HG02884 (cell line): Measurements from ENCODE around the gene BOC.

Source experiments
- ATAC-seq: cut with Tn5 transposase; IDR thresholded peaks from one replicate; pipeline ENCODE4 v1.9.1; 2021; ENCODE audit warnings: mild to moderate bottlenecking, moderate library complexity; ENCODE audit not compliant: unreplicated experiment

BOC gene

GRCh38 chr3:113193288-113193687 is 18.1 kb upstream of the BOC start:
- ATAC-seq: no peak

- ATAC-seq: no peak
Observed at GRCh38 chr3:113193719-113194118, 17.6 kb upstream of the BOC start.

- no peak for ATAC-seq
Observed at GRCh38 chr3:113194823-113195401, 16.4 kb upstream of the BOC start.

- no peak for ATAC-seq
Observed at GRCh38 chr3:113200351-113200750, 11.0 kb upstream of the BOC start.

DNA sequence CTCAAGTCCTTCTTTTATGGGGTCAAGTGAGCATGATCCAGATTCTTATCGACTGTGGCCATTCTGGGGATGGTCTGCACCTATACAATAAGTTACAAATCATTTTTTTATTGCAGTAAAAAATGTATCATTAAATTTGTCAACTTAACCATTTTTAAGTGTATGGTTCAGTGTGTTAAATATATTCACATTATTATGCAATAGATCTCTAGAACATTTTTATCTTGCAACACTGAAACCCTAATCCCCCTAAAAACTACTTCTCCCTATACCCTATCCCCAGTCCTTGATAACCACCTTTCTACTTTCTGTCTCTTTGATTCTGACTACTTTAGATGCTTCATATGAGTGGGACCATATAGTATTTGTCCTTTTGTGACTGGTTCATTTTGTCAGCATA is 10.4 kb upstream of the BOC start:
- no peak for ATAC-seq

GRCh38 chr3:113204371-113204770 is 7.0 kb upstream of the BOC start:
- no peak for ATAC-seq

DNA sequence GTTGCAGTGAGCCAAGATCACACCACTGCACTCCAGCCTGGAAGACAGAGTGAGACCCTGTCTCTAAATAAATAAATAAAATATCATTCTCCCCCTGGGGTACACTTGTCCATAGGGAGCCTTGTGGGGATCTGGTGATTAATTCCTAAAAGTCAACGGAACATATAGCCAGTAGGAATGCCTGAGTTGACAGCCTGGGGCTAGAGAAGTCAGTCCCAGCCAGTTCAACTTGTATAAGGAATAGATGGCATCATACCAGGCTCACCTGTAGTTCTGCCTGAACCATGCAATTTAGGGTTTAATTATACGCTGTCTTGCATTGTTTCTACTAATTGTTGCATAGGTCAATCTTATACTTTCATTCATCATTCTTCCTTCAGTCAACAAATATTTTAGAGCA is 5.9 kb upstream of the BOC start:
- ATAC-seq: no peak

- ATAC-seq: no peak
Observed at GRCh38 chr3:113210604-113211329, 590 bp upstream of the BOC start.

- ATAC-seq: no peak
Observed at GRCh38 chr3:113212150-113212843, 940 bp downstream of the BOC start.

- no peak for ATAC-seq
Observed at GRCh38 chr3:113212844-113213375, 1.6 kb downstream of the BOC start.

DNA sequence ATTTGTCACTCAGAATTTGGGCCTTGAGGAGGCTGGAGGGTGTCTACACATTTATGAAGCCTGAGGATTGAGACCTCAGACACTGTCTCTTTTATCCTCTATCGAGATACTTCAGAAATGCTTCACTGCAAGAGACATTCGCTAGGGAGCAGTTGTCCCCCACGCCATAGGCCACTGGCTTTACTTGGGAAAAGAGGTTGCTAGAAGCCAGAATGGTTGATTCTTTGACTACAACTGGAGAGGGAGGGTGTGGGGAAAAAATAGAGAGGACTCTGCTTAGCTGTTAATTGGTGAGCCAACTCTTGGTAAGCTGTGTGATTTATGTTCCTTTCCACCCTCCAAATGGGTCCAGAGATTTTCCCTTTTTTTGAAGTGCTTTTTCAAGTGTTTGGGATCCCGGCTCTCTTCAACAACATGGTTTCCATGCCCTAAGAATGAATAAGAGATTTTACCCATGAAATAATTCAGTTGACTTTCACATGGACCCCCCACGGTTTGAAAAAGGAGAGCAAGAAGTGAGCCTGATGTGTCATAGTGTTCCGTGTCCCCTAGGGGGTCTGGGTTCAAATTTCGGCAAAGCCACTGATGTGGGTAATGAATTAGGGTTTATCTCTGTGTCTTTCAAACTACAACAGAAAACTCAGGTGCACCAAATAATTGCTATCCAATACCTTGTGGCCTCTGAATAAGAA is 2.7 kb downstream of the BOC start:
- no peak for ATAC-seq

GRCh38 chr3:113214917-113215595 is 3.7 kb downstream of the BOC start:
- no peak for ATAC-seq

- ATAC-seq: no peak
Observed at GRCh38 chr3:113216393-113216792, 5.0 kb downstream of the BOC start.

- ATAC-seq: no peak
Observed at GRCh38 chr3:113218011-113218680, 6.8 kb downstream of the BOC start.

DNA sequence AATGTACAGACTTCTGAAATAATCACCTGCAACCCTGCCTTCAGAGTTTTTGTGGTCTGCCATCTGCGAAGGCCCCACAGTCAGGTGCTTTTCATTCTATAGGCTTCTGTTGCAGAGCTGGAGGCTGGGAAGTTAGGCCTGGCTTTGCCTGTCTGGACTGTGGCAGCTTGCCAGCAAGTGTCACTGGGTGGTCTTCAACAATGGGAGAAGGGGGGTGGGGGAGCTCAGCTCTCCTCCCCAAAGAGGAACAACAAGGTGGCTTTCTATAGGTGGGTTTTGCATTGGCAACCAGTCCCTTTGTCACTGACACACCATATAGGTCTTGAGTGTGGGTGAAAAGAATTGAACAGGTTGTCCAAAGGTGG is 7.3 kb downstream of the BOC start:
- ATAC-seq: no peak

DNA sequence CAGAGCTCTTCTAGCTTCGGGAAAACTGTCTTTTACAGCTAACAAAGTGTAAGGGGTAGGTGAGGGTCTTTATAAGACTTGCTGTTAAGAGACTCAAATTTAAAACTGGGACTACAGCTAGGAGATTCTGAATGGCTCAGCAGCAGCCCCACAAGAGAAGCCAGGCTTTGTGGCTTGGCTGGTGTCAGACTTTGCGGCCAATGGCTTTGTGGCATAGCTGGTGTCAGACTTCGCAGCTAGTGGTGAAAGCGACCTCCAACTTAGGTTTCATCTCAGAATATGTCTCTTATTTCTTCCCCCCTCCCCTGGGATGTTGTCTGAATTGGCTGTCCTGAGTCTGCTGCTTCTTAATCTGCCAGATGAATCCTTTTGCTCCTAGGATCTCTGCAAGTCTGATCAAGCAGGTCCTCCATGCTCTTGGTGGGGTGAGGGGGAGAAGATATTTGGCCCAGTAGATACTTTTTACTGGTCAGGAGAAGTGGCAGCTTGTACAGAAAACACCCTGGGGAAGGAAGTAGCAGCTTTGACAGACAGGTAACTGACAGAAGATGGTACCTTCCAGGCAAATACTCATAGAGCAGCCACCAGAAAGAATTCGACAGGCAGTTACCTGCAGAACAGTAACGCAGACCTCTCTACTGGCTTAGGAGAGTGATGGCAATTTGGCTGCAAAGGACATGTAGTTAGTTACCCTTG is 8.4 kb downstream of the BOC start:
- ATAC-seq: no peak

DNA sequence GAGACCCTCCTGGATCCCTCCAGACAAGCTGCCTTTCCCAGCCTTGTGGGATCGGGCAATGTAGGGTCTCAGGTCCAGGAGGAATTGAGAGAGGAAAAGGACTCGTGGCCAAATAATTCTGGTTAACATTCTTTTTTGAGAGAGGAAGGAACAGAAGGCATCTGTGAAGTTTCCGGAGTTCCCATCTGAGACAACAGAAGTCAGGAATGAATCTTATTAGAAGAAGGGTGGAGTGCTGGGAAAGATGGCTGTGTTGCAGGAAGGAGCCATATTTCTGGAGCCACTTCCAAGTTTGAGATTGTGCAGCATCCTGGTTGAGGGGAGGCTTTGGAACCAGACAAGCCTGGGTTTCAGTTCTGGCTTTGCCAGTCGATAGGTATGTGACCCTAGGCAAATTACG is 9.4 kb downstream of the BOC start:
- no peak for ATAC-seq

DNA sequence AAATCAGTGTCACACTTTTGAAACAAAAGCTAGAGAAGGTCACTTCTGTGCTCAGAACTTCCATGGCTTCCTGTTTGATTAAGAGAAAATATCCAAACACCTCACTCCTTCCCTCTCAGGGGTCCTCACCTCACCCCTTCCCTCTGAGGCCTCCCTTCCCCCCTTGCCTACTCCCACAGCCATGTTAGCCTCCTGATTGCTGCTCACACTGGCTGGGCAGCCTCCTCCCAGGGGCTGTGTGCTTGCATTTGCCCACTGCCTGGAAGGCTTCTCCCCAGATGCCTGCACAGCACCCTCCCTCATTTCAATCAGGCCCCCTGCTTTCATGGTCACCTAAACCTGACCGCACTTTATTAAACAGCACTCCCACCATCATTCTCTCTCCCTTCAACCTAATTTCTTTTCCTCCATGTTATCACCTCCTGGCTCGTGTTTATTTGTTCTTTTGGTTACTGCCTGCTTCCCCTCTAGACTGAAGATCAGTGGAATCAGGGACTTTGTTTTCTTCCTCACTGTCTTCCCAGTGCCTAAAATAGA is 10.4 kb downstream of the BOC start:
- ATAC-seq: no peak

- ATAC-seq: no peak
Observed at GRCh38 chr3:113222451-113223086, 11.2 kb downstream of the BOC start.
